ENCODE measurements around the gene HMGB1.

DNA sequence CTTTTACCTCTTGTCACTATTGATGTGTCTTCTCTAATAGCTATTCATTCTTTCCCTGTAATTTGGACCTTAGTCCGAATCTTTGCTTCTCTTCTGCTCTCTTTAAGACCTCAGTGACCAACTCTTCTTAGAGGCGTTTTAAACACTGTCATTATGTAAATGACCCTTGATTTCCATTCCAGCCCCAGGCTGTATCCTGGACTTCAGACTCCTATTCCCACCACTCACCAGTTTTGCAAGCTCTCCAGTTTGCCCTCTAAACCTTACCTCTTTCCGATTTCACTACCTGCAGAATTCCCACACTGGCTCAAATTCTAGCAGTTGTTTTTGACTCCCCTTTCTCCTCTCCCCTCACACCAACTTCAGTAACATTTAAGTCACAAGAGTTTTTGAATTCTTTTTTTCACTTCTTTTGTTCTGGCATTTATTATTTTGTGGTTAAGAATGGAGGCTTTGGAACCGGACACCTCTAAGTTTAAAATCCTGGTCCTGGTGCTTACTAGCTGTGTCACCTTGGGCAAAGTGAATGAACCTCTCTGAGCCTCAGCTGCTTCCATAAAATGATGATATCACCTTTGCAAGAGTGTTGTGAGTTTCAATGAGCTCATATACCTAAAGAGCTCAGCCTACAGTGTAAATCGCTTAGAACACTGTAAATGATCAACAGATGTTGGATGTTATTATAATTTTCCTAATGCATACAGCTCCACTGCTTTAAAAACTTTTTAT, 13.6 kb upstream of the HMGB1 start:
- TF ChIP-seq, protein P1, sequence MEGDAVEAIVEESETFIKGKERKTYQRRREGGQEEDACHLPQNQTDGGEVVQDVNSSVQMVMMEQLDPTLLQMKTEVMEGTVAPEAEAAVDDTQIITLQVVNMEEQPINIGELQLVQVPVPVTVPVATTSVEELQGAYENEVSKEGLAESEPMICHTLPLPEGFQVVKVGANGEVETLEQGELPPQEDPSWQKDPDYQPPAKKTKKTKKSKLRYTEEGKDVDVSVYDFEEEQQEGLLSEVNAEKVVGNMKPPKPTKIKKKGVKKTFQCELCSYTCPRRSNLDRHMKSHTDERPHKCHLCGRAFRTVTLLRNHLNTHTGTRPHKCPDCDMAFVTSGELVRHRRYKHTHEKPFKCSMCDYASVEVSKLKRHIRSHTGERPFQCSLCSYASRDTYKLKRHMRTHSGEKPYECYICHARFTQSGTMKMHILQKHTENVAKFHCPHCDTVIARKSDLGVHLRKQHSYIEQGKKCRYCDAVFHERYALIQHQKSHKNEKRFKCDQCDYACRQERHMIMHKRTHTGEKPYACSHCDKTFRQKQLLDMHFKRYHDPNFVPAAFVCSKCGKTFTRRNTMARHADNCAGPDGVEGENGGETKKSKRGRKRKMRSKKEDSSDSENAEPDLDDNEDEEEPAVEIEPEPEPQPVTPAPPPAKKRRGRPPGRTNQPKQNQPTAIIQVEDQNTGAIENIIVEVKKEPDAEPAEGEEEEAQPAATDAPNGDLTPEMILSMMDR (IDR thresholded peaks at IDR 0.05) = no peak
- TF ChIP-seq EP300 (IDR thresholded peaks at IDR 0.05) = no peak
- no peak for TF ChIP-seq POLR2AphosphoS5 (IDR thresholded peaks at IDR 0.05)
